Measurements from ENCODE around the gene WDFY3.
"Not testable (repeated sequence)": the region's sequence is repeated elsewhere in the genome, so short reads cannot be mapped to it uniquely, and the experiment has no call there.

The WDFY3 gene

GRCh38 chr4:84727491-84727890 lies 239.0 kb downstream of the WDFY3 start:
- DNase-seq (ENCODE audit: low read depth in 1 of 2, low spot score in 1 of 2): no peak

DNA sequence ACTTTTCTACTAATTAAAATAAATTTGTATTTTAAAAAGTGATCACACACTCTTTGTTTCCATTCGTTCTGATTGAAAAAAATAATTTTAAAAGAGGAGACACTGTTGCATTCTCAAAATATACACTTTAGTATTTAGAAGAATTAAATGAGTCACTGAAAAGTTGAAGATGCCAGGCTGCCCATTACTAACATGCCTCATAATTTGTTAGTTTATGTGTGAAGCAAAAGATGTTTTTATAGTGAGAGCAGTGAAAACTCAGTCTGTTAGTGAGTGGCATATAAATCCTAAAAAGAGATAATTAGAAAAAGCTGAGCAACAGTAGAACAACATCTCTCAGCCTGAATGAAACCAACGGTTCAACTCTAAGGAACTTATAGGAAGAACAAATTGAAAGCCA lies 240.1 kb downstream of the WDFY3 start:
- DNase-seq (ENCODE audit: low read depth in 1 of 2, low spot score in 1 of 2): no peak

- DNase-seq (ENCODE audit: low read depth in 1 of 2, low spot score in 1 of 2): no peak
These were observed 243.8 kb downstream of the WDFY3 start for GRCh38 chr4:84722720-84723119.

- no peak for DNase-seq (ENCODE audit: low read depth in 1 of 2, low spot score in 1 of 2)
These were observed 247.4 kb downstream of the WDFY3 start for GRCh38 chr4:84719115-84719514.

DNA sequence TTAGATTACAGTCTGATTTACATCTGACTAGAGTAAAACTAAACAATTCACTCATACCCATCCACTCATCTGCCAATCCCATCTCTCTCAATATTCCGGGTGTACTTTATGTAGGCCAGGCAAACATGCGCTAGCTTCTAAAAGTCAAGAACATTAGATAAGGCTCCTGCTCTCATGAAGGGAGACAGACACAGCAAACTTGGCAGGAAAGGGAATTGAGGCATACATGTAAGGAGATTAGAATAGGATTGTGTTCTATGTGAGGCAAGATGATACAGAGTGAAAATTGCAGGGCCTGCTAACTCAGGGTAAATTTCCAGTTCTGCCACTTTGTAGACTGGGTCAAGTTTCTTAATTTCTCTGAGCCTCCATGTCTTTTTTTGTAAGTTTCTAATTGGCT lies 247.8 kb downstream of the WDFY3 start:
- DNase-seq (ENCODE audit: low read depth in 1 of 2, low spot score in 1 of 2): no peak

- no peak for DNase-seq (ENCODE audit: low read depth in 1 of 2, low spot score in 1 of 2)
These were observed 255.9 kb downstream of the WDFY3 start for GRCh38 chr4:84710548-84710947.

DNA sequence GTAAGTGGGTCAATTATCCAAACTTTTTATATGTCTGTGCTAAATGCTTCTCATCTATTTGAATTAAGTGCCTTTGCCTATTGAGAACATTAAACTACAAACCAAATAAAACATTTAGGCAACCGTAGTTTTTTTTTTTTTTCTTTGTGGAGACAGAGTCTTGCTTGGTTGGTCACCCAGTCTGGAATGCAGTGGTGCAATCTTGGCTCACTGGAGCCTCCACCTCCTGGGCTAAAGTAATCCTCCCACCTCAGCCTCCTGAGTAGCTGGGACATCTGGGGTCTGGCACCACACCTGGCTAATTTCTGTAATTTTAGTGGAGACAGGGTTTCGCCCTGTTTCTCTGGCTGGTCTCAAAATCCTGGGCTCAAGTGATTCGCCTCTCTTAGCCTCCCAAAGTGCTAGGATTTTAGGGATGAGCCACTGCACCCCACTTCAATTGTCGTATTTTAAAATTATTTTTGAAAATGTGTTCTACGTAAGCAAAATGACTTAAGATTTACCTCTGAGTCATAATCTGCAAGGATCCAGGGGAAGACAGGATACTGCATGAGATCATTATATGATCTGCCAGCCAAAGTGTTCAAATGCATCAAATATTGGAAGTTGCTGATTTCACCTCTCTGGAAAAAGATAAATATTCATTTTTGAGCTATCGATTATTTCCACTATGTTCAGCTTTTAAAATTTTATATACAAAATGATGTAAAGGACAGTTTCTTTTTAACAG lies 257.9 kb downstream of the WDFY3 start:
- DNase-seq (ENCODE audit: low read depth in 1 of 2, low spot score in 1 of 2): no peak

- DNase-seq (ENCODE audit: low read depth in 1 of 2, low spot score in 1 of 2): no peak
These were observed 260.2 kb downstream of the WDFY3 start for GRCh38 chr4:84706286-84706685.

DNA sequence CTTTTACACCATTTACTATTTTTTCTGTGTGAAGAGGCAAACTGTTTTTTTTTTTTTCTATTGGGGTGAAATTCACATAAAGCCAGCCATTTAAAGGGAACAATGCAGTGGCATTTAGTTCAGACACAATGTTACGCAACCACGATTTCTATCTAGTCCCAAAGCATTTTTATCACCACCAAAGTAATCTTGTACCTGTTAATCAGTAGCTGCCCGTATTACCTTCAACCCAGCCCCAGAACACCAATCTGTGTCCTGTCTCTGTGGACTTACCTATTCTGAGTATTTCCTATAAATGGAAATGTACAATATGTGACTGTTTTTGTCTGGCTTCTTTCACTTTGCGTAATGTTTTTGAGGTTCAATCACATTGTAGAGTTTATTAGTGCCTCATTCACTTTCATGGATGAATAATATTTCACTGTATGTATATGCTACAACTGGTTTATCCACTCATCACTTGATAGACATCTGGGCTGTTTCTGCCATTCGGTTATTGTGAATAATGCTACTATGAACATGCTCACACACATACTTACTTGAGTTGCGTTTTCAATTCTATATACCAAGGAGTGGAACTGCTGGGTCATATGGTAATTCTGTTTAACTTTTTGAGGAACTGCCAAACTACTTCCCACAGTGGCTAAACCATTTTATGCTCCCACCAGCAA lies 267.4 kb downstream of the WDFY3 start:
- DNase-seq (ENCODE audit: low read depth in 1 of 2, low spot score in 1 of 2): no peak

DNA sequence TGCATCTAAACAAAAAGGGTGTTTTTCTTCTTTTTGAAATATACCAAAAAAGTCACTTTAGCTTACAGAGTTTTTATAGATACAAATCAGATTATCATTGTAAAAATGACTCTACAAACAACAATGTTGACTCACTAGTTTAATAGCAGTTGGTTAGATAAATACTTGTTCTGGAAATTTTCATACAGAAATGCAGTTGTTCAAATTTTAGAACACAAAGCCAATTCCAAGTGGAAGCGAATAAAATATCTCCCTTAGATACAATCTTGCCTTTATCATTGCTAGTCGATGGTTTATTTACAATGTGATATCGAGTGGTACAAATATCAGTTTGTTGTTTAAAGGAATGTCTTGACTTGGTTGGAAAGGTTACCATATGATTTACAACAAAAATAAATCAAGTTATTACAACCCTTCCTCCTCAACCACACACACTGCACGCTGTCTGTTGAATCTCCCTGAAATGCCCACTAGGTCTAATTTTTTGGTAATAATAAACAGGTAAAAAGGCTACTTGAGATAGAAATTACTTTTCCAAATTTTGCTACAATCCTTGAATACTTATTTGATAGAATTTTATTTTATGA lies 268.8 kb downstream of the WDFY3 start:
- no peak for DNase-seq (ENCODE audit: low read depth in 1 of 2, low spot score in 1 of 2)

GRCh38 chr4:84697159-84697558 lies 269.3 kb downstream of the WDFY3 start:
- no peak for DNase-seq (ENCODE audit: low read depth in 1 of 2, low spot score in 1 of 2)

DNA sequence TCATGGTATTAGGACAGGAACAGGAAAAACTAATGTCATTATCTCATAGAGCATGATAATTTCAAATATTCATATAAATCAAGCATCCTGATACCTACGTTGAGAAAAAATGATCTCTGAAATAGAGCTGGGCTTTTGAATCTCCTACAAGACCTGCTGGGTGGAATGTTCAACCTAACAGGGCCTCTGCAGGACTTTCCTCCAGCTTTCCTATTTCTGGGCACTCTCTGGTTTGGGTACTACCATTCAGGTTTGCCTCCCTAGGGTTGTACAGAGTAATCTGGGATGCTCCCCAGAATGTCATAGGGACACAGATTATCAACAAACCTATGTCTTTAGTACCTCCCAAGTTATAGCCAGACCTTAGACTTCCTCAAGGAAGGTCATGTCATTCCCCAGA lies 274.7 kb downstream of the WDFY3 start:
- no peak for DNase-seq (ENCODE audit: low read depth in 1 of 2, low spot score in 1 of 2)

DNA sequence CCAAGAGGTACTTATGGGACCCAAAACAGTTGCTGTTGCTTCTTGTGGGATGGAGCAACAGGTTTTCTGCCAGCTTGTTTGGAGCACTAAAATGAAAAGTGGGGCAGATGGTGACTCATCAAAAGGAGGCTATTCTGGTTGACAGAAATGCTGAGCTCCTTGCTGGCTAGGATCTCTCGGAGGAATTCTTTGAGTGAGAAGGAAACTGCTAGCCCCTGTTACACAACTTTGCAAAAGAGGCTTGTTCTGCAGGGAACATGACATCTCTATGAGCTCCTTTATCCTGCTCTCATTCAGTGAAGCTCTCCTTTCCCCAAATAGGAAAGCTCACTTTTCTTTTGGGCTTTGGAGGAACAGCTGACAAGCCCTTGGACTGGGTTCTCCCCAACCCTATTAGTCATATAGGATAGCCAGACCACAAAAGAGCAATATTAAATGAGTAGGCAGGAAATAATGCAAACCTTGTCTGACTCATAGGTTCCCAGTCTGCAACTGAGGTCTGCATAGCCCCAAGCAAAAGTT lies 275.3 kb downstream of the WDFY3 start:
- DNase-seq (ENCODE audit: low read depth in 1 of 2, low spot score in 1 of 2): no peak

DNA sequence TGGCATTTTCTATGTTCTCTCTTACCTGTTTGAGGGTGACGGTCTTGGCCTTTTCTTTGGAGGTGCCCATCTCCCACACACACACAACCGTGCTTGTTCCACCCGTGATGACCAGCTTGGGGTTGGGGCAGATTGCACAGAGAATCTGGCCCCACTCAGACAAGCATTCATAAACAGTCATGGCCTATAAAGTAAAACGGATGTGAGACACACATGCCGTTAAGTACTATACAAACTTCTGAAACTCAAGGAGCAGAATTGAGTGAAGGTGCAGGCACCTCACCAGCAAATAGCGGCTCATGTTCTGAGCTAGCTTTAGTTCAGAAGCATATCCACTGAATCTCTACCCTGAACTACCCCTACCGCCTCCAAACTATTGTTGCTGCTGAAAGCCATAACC lies 276.0 kb downstream of the WDFY3 start:
- DNase-seq (ENCODE audit: low read depth in 1 of 2, low spot score in 1 of 2): no peak

DNA sequence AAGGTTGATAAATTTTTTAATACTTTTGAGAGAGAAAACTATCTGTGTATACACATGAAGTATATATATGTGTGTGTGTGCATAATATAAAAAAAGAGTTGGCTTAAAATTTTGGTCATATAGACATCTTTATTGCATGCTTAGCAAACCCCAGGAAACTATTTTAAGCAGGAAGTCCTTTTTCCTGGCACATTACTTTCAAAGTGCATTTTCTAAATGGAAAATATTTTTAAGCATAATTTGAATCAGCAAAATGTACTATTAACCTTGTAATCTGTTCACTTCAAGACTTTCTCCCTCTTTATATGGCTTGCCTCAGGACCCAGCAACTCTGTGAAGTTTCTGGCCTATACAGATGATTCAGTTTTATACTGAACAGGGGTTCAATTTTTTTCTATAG lies 277.3 kb downstream of the WDFY3 start:
- no peak for DNase-seq (ENCODE audit: low read depth in 1 of 2, low spot score in 1 of 2)

DNA sequence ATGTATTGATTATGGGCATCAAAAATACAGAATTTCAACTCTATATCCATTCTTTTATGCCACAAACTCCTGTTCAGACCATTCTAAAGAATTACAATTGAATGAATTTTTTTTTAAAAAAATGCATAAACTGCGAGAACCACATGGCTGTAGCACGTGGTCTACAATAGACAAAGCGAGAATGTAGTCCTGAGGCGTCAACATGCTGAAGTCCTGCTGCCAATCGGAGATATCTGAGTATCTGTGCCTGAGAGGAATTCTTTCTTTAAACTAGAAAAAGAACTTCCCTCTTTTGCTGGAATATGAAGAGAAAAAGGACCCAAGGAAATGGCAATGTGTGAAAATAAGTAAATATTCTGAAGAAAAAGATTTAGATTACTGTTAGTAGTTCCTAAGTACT lies 277.9 kb downstream of the WDFY3 start:
- DNase-seq (ENCODE audit: low read depth in 1 of 2, low spot score in 1 of 2): no peak

DNA sequence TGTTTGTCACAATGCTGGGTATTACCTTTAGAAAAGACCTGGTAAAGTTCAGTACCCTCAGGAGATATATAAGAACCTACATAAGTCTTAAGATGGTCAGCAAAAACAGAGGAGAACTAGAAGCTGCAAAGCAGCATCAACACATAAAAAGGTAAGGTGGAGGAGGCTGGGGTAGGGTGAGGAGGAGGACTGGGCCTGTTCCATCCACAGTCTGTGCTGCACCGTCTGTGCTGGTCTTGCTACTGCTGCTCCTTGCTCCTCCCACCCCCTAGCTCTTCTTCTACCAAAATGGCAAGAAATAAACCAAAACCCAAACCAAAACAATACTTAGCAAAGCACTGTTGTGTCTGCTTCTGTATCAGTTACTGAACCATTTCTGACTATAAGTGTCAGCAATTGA lies 281.4 kb downstream of the WDFY3 start:
- no peak for DNase-seq (ENCODE audit: low read depth in 1 of 2, low spot score in 1 of 2)

DNA sequence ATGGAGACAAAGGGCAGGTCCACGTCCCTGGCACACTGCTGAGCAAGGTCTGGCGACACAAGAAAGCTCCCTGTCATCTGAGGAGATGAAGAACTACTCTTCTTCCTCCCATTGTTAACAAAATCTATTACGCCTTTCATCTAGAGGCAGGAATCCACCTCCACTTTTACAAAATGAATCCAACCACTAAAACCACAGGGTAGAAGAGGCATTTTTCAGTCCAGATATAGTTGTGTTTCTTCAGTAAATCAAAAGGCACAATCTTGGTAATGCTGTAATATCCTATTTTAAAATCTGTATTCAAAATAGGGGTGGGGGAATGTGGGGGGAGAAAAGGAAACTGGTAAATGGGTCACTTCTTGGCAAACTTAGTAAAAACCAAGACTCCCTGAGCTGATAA lies 282.1 kb downstream of the WDFY3 start:
- no peak for DNase-seq (ENCODE audit: low read depth in 1 of 2, low spot score in 1 of 2)

- no peak for DNase-seq (ENCODE audit: low read depth in 1 of 2, low spot score in 1 of 2)
These were observed 283.2 kb downstream of the WDFY3 start for GRCh38 chr4:84683064-84683850.

- not testable (repeated sequence) for DNase-seq (ENCODE audit: low read depth in 1 of 2, low spot score in 1 of 2)
These were observed 283.8 kb downstream of the WDFY3 start for GRCh38 chr4:84682661-84683060.

DNA sequence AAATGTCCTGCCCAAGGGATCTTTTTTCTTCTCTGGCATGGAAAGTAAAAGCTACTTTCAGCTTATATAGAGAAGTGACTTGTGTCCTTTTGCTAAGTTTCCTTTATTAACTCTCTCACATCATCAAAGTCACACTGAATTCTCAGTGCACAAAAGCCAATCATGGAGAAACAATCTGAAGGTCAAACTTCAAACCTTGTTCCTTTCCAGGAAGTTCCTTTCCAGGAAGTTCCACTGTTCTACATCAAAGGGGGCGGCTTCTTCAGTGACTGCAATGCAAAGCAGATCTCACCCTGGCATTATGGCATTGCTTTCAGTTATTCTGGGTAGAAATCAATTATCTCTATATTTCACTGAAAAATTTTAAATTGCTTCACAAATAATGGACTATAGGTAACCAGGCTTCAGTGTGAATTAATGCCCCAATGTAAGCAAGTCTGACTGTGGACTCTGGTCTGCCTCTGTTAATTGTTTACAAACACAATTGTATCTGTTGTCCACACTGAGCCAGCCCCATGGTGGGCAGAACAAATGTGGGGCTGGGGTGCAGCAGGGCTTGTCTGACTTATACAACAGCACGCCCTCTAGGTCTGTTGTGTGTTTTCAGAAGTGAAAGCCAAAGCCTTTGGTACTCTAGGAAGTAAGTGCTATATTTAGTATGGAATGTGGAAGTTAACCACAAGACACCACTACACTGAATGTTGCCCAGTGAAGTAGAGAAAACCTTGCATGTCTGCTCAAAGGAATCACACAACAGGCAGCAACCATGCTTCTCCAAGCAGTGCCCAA lies 284.8 kb downstream of the WDFY3 start:
- DNase-seq (ENCODE audit: low read depth in 1 of 2, low spot score in 1 of 2): no peak
